Thymus (tissue), 11 donors: Measurements from ENCODE around the gene NSDHL. TPM values are rescaled to one million over a fixed set of nuclear protein-coding genes. Genes with fewer than 3 reads are reported as not detected.

Source experiments
- DNase-seq, 9 donors: peaks; one replicate each; pipeline ENCODE4 v3.0.0-alpha.2; 2013; ENCODE audit warnings: low spot score in 9 of 9, low read depth in 6 of 9, missing footprints in 1 of 9
- H3K27ac ChIP-seq, 2 donors: one replicate each; pipeline ENCODE4 v1.5.1; 2013; ENCODE audit warnings: control low read depth in 1 of 2, low read depth in 1 of 2, low read length in 1 of 2, mild to moderate bottlenecking in 1 of 2, moderate library complexity in 1 of 2
- H3K27me3 ChIP-seq, 2 donors: one replicate each; pipeline ENCODE4 v1.5.1; 2013; ENCODE audit warnings: low read length in 1 of 2; ENCODE audit not compliant: control insufficient read depth in 2 of 2, insufficient read depth in 1 of 2
- H3K36me3 ChIP-seq, 2 donors: one replicate each; pipeline ENCODE4 v1.5.1; 2013; ENCODE audit warnings: low read length in 1 of 2, mild to moderate bottlenecking in 1 of 2, moderate library complexity in 1 of 2; ENCODE audit not compliant: control insufficient read depth in 2 of 2, insufficient read depth in 2 of 2
- H3K4me1 ChIP-seq, 2 donors: one replicate each; pipeline ENCODE4 v1.5.1; 2013; ENCODE audit warnings: low read length in 2 of 2; ENCODE audit not compliant: control insufficient read depth in 2 of 2, insufficient read depth in 2 of 2
- H3K4me3 ChIP-seq, 2 donors: one replicate each; pipeline ENCODE4 v1.5.1; 2013; ENCODE audit warnings: low read length in 2 of 2, control low read depth in 1 of 2, mild to moderate bottlenecking in 1 of 2
- H3K9me3 ChIP-seq, 2 donors: one replicate each; pipeline ENCODE4 v1.5.1; 2013; ENCODE audit warnings: low read length in 1 of 2, mild to moderate bottlenecking in 1 of 2; ENCODE audit not compliant: control insufficient read depth in 2 of 2, insufficient read depth in 1 of 2
- WGBS: extraction: QIAGEN DNeasy Blood & Tissue Kit; methylation state at CpG from one replicate; pipeline ENCODE4 v1.1.7; 2013; 5-methylcytosine and 5-hydroxymethylcytosine counted together
- polyA plus RNA-seq: library from polyadenylated mRNA; stranded (reverse); fragments of 200-250 nt; gene quantifications from one replicate; pipeline ENCODE4 v1.2.3, GENCODE V29; 2013
- total RNA-seq: library from RNA; stranded (reverse); fragments of 120-200 nt; gene quantifications from one replicate; pipeline ENCODE4 v1.2.4, GENCODE V29; 2013
- donor health status: healthy.

NSDHL gene
- total and polyA plus RNA-seq, 2 donors: 7.2 to 9.9 TPM

- Histone ChIP-seq H3K9me3 (no peaks in the 10 kb centered on the region), H3K27ac (no peak overlapping the region), H3K4me3 (no peak overlapping the region), H3K4me1 (no peaks in the 10 kb centered on the region), H3K36me3 (no peaks in the 10 kb centered on the region), H3K27me3 (peaks cover 12 to 75% of the 10 kb centered on the region in 2 donors)
- no peak for DNase-seq
- WGBS: 92% methylated on average over 8 of the region's 8 CpGs
Measured at GRCh38 chrX:152895724-152896420, 65.0 kb downstream of the NSDHL start.

DNA sequence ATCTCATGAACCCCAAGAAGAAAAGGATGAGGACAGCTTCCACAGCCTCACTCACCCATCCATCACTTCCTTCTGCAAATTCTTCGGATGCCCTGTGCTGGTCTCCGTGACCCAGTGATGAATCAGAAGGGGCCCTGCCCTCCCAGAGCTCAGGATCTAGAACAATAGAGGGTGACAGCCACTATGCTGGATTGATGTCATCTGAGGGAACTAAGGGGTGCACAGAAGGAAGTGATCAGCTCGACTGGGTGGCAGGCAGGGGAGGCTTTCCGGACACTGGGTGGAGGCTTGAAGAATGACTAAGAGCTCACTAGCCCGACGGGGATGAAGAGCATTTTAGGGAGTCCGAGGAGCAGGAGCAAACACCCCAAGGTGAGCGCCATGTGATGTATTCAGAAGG is 65.6 kb downstream of the NSDHL start:
- Histone ChIP-seq H3K4me1 (no peaks in the 10 kb centered on the region), H3K4me3 (no peak overlapping the region), H3K27ac (no peak overlapping the region), H3K36me3 (no peaks in the 10 kb centered on the region), H3K9me3 (no peaks in the 10 kb centered on the region), H3K27me3 (peaks cover 12 to 72% of the 10 kb centered on the region in 2 donors)
- DNase-seq: no peak
- 92% methylated on average over 8 of the region's 8 CpGs for WGBS

- no peak for DNase-seq
- Histone ChIP-seq H3K36me3 (no peaks in the 10 kb centered on the region), H3K4me1 (no peaks in the 10 kb centered on the region), H3K9me3 (no peaks in the 10 kb centered on the region), H3K27me3 (peaks cover 12 to 70% of the 10 kb centered on the region in 2 donors), H3K27ac (no peak within 1 kb of the TSS), H3K4me3 (no peak within 1 kb of the TSS)
- 20% methylated on average over 60 of the region's 64 CpGs for WGBS
Measured at GRCh38 chrX:152897222-152898131, 66.6 kb downstream of the NSDHL start, which contains the start of gene ZNF185. Gene ZNF185, plus strand, starts transcription at chrX:152898067. Its CDS starts 16,423 bp downstream, at chrX:152914490.

- H3K9me3 ChIP-seq: no peaks in the 10 kb centered on the region
- no peaks in the 10 kb centered on the region for H3K36me3 ChIP-seq
- H3K27ac ChIP-seq: no peak overlapping the region
- H3K27me3 ChIP-seq: peaks cover 12 to 63% of the 10 kb centered on the region in 2 donors
- 76% methylated on average over 10 of the region's 10 CpGs for WGBS
- H3K4me1 ChIP-seq: no peaks in the 10 kb centered on the region
- H3K4me3 ChIP-seq: no peak overlapping the region
- no peak for DNase-seq
Measured at GRCh38 chrX:152898442-152898841, 67.6 kb downstream of the NSDHL start.

DNA sequence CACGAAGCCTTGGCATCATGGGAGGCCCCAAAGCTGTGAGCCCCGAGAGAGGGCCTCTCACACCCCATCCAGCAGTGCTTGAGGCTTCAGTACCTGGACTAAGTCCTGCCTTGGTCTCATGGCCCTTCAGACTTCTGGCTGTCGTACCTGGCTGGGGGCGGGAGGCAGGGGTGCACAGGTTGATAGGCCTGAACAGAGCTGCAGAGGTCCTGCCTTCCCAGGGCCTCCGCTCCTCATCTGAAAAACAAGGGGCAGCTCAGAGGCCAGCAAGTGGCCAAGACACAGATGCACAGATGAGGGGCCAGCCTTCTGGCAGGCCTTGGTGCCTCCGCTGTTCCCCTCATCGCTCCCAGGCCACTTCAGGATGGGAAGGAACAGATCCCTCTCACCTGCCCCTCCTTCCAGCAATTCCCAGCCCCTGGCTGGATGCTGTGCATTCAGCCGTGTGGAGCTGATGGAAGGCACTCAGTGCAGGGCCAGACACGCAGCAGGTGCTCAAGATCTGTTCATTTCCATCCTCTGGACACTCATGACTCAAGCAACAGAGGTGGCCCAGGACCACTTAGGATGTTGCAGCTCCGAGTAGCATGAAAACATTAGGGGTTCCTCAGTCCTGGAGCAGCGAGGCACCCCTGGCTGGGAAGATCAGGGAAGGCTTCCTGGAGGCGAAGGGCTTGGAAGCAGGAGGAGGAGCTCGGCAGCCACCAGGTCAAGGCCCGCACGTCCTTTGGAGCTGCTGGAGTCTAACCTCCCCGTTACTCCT is 68.4 kb downstream of the NSDHL start:
- Histone ChIP-seq H3K4me3 (no peak overlapping the region), H3K27me3 (peaks cover 12 to 63% of the 10 kb centered on the region in 2 donors), H3K4me1 (no peaks in the 10 kb centered on the region), H3K36me3 (no peaks in the 10 kb centered on the region), H3K27ac (no peak overlapping the region), H3K9me3 (no peaks in the 10 kb centered on the region)
- 97% methylated on average over 16 of the region's 16 CpGs for WGBS
- DNase-seq: no peak

- 93% methylated on average over 12 of the region's 12 CpGs for WGBS
- Histone ChIP-seq H3K4me1 (no peaks in the 10 kb centered on the region), H3K9me3 (no peaks in the 10 kb centered on the region), H3K4me3 (no peak overlapping the region), H3K27me3 (peaks cover 12 to 59% of the 10 kb centered on the region in 2 donors), H3K36me3 (no peaks in the 10 kb centered on the region), H3K27ac (no peak overlapping the region)
- no peak for DNase-seq
Measured at GRCh38 chrX:152899874-152900719, 69.2 kb downstream of the NSDHL start.

DNA sequence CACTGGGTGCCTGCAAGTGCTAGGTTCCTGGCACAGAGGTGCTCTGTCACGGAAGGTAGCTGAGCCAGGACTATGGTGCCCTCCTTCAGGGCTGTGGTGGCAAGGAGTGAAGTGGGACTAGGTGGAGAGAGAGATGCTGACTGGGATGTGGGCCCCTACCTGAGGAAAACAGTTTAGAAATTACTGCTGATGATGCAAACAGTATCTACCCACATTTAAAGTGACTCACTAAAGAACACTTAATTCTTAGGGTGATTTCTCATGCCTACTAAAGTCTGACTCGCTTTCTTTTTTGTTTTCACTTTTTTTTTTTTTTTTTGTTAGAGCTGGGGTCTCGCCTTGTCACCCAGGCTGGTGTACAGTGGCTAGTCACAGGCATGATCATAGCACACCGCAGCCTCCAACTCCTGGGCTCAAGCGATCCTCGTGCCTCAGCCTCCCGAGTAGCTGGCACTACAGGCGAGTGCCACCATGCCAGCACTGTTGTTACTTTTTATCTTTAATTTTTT is 70.1 kb downstream of the NSDHL start:
- Histone ChIP-seq H3K4me3 (no peak overlapping the region), H3K36me3 (no peaks in the 10 kb centered on the region), H3K27me3 (peaks cover 12 to 51% of the 10 kb centered on the region in 2 donors), H3K9me3 (no peaks in the 10 kb centered on the region), H3K27ac (no peak overlapping the region), H3K4me1 (no peaks in the 10 kb centered on the region)
- no peak for DNase-seq
- 98% methylated on average over 8 of the region's 8 CpGs for WGBS

DNA sequence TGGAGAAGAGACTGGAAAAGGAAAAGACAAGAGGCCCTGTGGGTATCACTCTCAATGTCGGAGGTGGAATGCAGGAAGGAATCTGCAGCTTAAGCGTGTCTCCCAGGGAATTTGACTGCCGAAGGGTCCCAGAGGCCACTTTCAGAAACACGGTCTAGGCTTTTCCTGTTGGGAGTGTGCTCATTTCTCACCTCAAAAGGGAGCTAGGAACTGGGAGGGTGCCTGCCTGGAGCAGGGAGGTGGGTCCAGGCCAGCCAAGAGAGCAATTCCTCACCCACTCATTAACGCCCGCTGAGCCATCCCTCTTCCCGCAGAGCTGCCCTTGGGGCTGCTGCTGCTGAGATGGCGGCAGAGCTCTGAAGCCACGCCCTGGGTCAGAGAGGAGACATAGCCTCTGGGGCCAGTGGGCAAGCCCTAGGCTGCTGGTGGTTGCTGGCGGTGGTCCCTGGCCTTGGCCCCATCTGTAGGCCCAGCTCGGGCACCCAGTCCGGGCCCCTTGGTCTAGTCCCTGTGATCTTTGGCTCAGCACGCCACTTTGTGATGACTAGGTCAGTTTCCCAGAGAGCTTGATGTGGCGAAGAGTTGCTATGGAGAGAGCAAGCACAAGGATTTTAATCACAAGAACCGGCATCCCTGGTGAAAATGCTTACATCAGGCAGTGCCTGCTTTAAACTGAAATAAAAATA is 71.1 kb downstream of the NSDHL start:
- H3K4me1 ChIP-seq: no peaks in the 10 kb centered on the region
- 95% methylated on average over 15 of the region's 15 CpGs for WGBS
- no peak for DNase-seq
- no peak overlapping the region for H3K4me3 ChIP-seq
- H3K9me3 ChIP-seq: no peaks in the 10 kb centered on the region
- no peak overlapping the region for H3K27ac ChIP-seq
- H3K36me3 ChIP-seq: no peaks in the 10 kb centered on the region
- peaks cover 12 to 49% of the 10 kb centered on the region in 2 donors for H3K27me3 ChIP-seq
